GM18951 (cell line): ENCODE results near the gene DKC1.

Source experiments
- POLR2A ChIP-seq: IDR thresholded peaks from 4 replicates; pipeline ENCODE4 v1.6.1; 2011; ENCODE audit warnings: mild to moderate bottlenecking; ENCODE audit not compliant: insufficient read length, insufficient read depth; ENCODE audit errors: extremely low read depth
- in situ Hi-C: fragments of 300-500 bp; cut with MboI; formaldehyde crosslinking; loops from one replicate; pipeline ENCODE4 v1.12.0; 2022; ENCODE audit warnings: low sequenced_read_pairs, mixed read lengths, inconsistent platforms; ENCODE audit not compliant: unreplicated experiment

DKC1 gene

DNA sequence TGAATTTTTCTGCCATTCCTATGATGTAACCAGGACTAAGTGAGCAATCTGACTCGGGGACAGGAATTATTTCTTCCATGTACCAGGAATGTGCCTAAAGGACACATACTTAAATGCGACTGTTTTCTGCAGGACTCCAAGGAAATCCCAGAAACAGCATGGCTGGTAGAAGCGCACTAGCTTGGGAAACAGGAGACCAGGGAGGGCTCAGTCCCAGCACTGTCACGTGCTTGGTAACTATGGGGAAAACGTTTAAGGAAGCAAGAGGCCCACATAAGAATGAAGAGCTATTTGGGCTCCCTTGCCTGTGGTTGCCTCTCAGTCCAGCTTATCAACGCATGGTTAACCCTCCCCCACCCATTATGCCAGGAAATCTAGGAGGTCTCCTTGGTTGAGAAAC is 23.1 kb downstream of the DKC1 start:
- in situ Hi-C loops = no loop called here

DNA sequence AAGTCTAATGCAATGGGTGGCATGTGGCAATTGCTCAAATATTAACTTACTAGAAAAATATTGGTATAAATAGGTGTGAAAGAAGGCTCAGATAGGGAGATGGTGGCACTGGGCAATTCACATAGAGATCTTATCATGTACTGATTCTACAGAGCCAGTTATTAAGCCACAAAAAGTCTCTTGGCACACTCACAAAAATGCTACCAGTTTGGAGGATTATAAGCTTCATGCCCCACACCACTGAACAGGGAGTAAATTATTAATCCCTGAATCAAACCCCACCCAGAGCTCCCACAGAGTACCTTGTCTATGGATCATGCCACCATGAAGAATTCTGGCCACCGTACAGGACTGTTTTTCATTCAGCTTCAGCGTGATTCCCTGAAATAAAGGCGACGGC is 28.8 kb downstream of the DKC1 start:
- in situ Hi-C loops = no loop called here
- TF ChIP-seq POLR2A = no peak

More for the DNA sequence above, 23.1 kb downstream of the DKC1 start:
- TF ChIP-seq POLR2A = no peak

DNA sequence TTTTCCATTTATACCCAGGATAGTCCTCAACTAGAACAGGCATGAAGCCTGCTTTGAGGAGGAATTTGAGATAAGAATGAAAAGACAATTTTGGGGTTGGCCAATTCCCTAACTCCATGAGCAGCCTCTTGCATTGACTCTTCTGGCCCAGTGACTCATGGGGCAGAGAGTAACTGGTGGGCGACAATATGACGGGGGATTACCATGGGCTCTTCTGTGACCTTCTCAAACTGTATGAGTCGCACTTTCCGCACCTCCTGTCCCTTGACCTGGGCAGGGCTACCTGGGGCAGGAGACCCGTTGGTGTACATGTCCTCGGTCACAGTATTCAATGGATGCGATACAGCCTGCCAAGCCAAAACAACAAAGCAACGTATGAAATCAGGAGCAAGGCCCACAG is 29.3 kb downstream of the DKC1 start:
- in situ Hi-C loops = no loop called here
- TF ChIP-seq POLR2A = no peak

DNA sequence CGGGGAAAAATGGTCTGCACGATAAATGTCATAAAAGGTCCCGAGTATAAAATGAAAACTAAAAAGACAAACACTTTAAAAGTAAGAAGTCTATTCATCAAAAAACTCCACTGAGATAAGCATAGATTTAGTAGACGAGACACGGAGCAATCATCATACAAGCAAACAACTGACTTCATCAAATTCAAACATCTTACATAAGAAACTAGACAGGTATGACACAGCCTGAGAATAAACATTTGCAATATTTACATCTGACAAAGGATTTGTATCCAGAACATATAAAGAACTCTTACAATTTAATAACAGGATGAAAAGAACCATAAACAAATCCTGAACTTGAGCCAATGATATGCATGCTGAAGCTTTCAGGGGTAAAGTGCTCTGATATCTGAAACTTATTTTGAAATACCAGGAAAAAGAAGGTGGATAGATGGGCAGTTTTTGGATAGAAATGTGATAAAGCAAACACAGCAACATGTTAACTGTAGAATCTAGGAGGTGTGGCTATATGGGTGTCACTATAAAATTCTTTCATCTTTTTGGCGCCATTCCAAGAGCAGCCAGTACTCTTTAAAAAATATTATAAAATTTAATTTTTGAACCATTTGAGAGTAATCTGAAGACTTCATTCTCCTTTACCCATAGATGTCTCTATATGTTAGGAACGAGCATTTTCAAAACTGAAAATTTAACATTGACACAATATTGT is 30.6 kb downstream of the DKC1 start:
- in situ Hi-C loops = no loop called here
- no peak for TF ChIP-seq POLR2A

DNA sequence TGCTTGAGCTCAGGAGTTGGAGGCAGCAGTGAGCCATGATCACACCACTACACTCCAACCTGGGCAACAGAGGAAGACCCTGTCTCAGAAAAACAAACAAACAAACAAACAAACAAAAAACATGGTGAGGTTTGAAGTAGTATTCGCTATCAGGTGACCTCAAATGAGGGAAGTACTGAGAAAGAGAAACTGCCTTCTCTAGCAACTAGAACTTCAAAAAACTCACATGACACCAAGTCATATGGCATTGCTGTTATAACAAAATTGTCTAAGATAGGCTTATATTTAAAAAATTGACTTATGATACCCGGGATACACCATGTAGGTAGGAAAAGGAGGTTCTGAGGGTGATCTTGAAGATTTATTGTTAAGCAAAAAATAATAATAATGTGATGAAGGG is 32.4 kb downstream of the DKC1 start:
- in situ Hi-C loops = no loop called here
- TF ChIP-seq POLR2A = no peak

DNA sequence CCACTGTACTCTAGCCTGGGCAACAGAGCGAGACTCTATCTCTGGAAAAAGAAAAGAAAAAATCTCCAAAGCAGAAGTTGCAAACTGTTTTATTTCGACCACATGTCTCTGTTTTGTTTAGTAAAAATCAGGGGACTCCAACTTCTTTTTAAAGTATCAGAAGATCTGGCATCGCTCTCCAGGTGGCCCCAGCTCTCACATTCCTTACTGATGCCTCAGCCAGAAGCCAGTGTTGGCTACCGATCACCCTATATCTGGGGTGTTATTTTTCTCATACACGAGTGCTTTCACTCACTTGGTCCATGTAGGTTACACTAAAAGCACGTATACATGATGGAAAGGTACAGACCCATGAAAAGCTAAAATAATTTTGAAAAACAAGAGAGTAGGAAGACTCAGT is 34.3 kb downstream of the DKC1 start:
- no peak for TF ChIP-seq POLR2A
- in situ Hi-C loops = no loop called here

DNA sequence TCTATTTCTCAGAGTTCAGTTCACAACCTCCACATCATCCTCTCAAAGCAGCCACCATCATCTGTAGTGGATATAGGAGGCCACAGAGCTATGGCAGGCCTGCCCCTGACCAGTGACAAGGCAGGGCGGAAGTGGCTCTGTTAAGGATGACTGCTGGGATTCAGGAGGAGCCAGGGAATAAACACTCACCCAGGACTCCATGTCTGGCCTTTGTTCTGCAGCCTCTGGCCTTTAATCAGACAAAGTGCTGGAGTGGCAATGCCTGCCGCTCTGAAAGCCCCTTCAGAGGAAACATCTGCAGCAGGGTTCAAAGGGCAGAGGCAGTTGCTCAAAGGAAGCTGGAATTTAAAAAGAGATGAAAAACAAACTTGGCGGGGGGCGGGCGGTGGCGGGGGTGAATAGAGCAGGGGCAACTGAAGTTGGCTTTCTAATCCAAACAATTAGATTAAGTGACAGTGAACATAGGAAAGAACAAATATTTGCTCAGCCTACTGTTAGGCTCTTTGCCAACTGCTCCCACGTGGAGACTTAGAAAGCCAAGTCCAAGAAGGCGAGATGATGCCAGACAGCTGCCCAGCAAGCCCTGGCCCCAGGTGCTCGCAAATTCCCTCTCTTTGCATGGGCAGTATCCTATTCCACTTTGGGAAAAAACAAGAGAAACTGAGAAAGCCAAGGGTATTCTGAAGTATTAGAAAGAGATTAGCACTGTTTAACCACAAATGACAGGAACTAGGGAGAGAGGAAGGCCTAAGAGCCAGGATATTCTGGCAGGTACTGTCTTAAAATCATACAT is 37.1 kb downstream of the DKC1 start:
- in situ Hi-C loops = no loop called here
- TF ChIP-seq POLR2A = no peak

DNA sequence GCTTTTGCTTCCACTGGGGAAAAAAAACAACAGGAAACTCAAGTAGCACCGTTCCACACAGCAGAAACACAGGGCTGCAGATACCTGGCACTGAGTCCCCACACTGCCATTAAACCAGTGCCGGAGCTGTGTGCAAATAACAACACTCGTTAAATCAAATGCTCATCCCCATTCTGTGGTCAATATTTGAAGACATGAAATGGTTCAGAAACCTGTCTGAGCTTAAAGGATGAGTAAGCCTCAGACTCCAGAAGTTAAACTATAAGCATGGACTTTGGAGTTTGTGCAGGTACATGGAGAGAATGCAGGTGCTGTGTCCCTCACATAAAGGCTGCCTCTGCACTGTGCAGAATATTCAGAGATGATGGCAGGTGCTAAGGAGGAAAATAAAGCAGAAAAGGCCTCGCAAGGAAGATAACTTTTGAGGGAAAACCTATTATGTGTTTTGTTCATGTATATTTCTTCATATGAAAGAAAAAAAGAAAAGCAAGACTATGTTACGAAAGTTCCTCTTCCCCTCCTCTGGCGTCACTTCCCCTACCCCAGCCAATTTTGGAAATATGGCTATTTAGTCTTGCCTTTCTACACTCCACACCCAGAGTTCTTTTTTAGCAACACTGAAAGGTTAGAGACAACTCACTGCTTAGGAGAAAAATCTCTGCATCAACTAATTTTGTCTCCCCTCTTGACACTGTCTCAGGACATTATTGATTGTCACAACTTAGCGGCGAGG is 38.0 kb downstream of the DKC1 start:
- in situ Hi-C loops = no loop called here
- no peak for TF ChIP-seq POLR2A

DNA sequence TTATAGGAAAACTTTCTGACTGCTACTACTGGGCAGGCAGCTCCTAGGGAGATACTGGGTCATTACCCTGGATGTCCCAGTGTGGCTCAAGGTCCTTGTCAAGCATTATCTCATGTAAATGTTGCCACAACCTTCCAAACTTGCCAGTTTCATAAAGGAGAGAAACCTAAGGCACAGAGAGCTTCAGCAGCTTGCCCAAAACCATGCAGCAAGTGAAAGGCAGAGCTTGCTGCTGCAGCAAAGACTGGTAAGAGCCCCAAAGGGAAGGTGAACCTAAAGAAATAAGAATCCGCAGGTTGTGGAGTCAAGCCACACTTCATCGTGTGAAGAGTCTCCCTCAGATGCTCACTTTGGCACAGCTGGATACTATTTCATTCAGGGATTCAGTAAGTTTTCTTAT is 40.3 kb downstream of the DKC1 start:
- no peak for TF ChIP-seq POLR2A
- in situ Hi-C loops = no loop called here

DNA sequence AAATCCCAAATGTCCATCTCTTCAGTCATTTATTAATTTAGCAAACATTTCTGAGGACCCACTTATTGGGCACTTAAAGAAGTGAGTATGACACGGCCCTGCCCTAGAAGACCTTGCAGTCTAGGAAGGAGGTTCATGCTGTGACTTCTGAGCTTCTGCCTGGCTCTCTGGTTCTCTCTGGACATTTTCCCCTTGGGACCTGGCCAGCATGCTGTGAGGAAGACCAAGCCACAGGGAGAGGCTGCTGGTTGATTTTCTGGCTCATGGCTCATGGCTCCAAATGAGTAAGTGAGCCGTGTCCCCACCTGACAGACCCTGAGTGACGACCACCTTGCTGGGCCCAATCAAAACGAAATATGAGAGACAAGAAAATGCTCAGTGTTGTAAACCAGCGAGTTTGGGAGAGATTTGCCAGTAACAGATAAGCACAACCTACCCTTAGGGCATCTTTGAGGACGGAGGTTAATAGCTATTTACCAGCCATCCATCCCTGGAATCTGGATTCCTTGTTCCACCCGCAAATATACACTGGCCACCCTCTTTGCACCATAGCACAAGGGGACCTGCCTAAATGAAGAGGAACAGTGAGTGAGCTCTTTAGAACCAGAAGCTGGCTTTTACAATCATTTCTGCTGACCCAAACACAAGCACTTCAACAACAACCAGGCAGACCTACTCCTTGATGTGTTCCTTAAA is 41.7 kb downstream of the DKC1 start:
- in situ Hi-C loops = no loop called here

DNA sequence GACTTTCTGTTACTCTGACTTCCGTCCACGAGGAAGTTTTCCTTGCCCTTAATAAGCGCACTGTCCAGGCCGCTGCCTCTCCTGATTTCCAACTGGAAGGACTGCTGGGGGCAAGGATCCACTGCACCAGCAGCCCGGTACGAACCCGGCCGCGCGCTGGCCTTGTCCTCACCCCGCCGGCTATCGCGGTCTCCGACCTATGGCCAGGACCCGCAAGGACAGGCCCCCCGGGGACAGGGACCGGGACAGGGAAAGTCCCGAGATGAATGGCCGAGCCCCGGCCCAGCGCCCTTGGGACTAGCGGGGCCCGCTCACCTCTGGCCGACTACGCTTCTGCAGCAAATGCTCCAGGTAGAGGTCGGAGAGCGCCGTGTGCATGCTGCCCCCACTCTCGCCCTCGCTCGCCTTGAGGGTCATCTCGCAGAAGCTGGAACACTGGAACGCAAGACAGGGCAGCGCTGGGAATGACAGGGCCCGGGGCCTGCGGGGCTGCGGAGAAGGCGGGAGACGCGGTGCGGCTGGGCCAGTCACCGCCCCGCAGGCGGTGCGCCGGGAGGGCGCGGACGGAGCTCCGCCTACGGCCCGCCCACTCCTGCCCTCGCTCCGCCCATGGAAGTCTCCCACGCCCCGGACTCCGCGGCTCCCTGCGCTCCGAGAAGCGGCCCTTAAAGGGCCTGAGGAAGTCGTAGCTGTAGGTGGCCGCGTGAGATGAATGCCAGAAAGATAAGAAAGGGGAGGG is 42.5 kb downstream of the DKC1 start, which contains the start of gene MPP1:
TSS of gene MPP1 (minus strand) at position 529 of the 739 bp plus-strand sequence. CDS start at position 417, 112 bp downstream.
- in situ Hi-C loops = no loop called here
- TF ChIP-seq POLR2A = peak; percentile 61

More for the DNA sequence above, 41.7 kb downstream of the DKC1 start:
- no peak for TF ChIP-seq POLR2A

DNA sequence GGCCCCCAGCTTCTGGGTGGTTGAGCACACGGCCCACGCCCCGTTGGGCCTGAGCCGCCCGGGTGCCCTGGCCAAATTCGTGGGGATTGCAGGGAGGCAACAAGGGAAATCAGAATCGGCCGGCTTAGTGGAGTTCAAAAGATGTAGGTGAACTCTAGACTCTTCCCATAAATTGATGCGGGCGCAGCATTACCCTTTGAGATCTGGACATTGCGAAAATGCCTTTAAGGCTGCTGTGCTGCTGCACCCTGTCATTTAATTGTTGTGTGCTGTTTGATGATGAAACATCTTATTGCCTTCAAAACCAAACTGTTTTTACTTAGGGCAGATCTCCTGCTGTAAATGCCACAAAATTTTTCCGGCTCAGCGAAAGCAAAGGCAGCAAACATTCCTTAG is 43.0 kb downstream of the DKC1 start:
- in situ Hi-C loops = no loop called here
- no peak for TF ChIP-seq POLR2A

DNA sequence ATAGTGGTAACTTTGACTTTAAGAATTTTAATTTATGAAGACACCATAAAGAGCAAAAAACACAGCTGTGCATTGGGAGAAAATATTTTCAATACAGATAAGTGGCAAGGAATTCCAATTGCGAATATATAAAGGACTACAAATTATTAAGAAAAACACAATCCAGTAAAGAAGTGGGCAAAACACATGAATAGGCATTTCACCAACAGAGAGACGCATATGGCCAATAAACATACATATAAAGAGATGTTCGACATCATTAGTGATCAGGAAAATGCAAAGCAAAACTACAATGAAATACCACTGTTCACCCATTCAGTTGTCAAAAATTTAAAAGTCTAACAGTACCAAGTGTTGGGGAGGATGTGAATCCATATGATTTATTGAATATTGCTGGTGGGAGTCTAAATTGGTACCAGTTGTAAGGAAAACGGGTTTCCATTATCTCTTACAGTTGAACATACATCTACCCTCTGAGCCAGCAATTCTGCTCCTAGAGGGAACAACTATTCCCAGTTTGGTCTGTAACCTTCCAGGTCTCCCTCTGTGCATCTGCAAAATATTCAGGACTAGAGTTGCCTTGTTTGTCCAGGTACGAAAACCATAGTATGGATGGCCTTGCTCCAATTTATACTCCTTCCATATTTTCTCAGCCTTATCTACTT is 44.3 kb downstream of the DKC1 start:
- in situ Hi-C loops = no loop called here
- no peak for TF ChIP-seq POLR2A
